Endothelial cell of umbilical vein (primary cell): ENCODE results near the gene SWI5. TPM values are rescaled to one million over a fixed set of nuclear protein-coding genes. Genes with fewer than 3 reads are reported as not detected.

Experiments used
- BruUV-seq: library from RNA; stranded (reverse); fragments of 400-500 nt; replicated peaks from 2 replicates; lab custom pipeline; 2021; lab: Mats Ljungman, UMichigan
- CTCF ChIA-PET: fragments of 300-600, 350-600 bp; sonication (Branson Sonifier 250); formaldehyde crosslinking; loops from one replicate; lab custom pipeline; 2021; ENCODE audit warnings: antibody characterized with exemption, inconsistent platforms; lab: Charles Lee
- POLR2A ChIA-PET: fragments of 300-600, 350-600 bp; sonication (Branson Sonifier 250); formaldehyde crosslinking; loops from one replicate; lab custom pipeline; 2021; ENCODE audit warnings: antibody characterized with exemption, inconsistent platforms; lab: Charles Lee
- DNase-seq: peaks from one replicate; pipeline ENCODE4 v3.0.0-alpha.2; 2011; ENCODE audit warnings: low read depth, low spot score
- FAIRE-seq: peaks from 2 replicates; lab custom pipeline; 2011; peaks lifted over from hg19 to GRCh38; lab: Jason Lieb, UNC
- H2AFZ ChIP-seq: 2 replicates; pipeline ENCODE4 v1.6.0; 2012; ENCODE audit warnings: low read depth, low read length, control low read depth, inconsistent platforms
- H3K27ac ChIP-seq: 2 replicates; pipeline ENCODE4 v1.5.1; 2011; ENCODE audit warnings: low read depth, mild to moderate bottlenecking, control low read depth, low read length, moderate library complexity; ENCODE audit not compliant: insufficient read depth
- H3K27me3 ChIP-seq, 2 experiments: 2 replicates each; pipeline versions ENCODE4 v1.6.0 to v1.6.1; 2011; ENCODE audit warnings: low read length in 2 of 2, mixed read lengths in 1 of 2; ENCODE audit not compliant: control insufficient read depth in 2 of 2, insufficient read depth in 2 of 2
- H3K36me3 ChIP-seq, 2 experiments: 2 replicates in 1 of 2; 3 replicates in 1 of 2; pipeline ENCODE4 v1.5.1; 2011; ENCODE audit warnings: low read length in 2 of 2, mild to moderate bottlenecking in 1 of 2, moderate library complexity in 1 of 2; ENCODE audit not compliant: control insufficient read depth in 2 of 2, insufficient read depth in 2 of 2; ENCODE audit errors: extremely low read depth in 1 of 2
- H3K4me1 ChIP-seq: 3 replicates; pipeline ENCODE4 v1.5.1; 2011; ENCODE audit warnings: mild to moderate bottlenecking, low read length; ENCODE audit not compliant: control insufficient read depth, insufficient read depth; ENCODE audit errors: extremely low read depth
- H3K4me2 ChIP-seq: 2 replicates; pipeline ENCODE4 v1.6.1; 2011; ENCODE audit warnings: low read length, control low read depth, mixed read lengths; ENCODE audit not compliant: insufficient read depth
- H3K4me3 ChIP-seq, 3 experiments: fragments of 200-600 bp in 1 of 3; sonication (generic), shearing (Covaris generic) in 1 of 3; replicated peaks in 1 of 3; 2 replicates each; pipeline ENCODE4 v1.5.1; 2011 to 2016; ENCODE audit warnings: control low read depth in 3 of 3, low read length in 3 of 3, mild to moderate bottlenecking in 2 of 3, inconsistent platforms in 1 of 3, low read depth in 1 of 3, moderate library complexity in 1 of 3; ENCODE audit not compliant: insufficient read depth in 1 of 3
- H3K79me2 ChIP-seq: 2 replicates; pipeline ENCODE4 v1.6.0; 2012; ENCODE audit warnings: low read length, inconsistent platforms; ENCODE audit not compliant: control insufficient read depth, insufficient read depth
- H3K9ac ChIP-seq: replicated peaks from 2 replicates; pipeline ENCODE3; 2011; ENCODE audit warnings: low read length, control low read depth; ENCODE audit not compliant: insufficient read depth; ENCODE audit errors: extremely low read depth
- H3K9me1 ChIP-seq: replicated peaks from 3 replicates; pipeline ENCODE4 v1.6.0; 2011; ENCODE audit warnings: mild to moderate bottlenecking, low read length; ENCODE audit not compliant: control insufficient read depth, insufficient read depth; ENCODE audit errors: extremely low read depth
- H3K9me3 ChIP-seq: replicated peaks from 2 replicates; pipeline ENCODE4 v1.5.1; 2012; ENCODE audit warnings: low read length, inconsistent platforms; ENCODE audit not compliant: control insufficient read depth, insufficient read depth
- H4K20me1 ChIP-seq: replicated peaks from 2 replicates; pipeline ENCODE3; 2011; ENCODE audit warnings: mild to moderate bottlenecking, low read length; ENCODE audit not compliant: control insufficient read depth, insufficient read depth; ENCODE audit errors: extremely low read depth
- EZH2 ChIP-seq: IDR thresholded peaks from 2 replicates; pipeline ENCODE4 v1.6.1; 2012; ENCODE audit warnings: borderline replicate concordance, low read depth, mild to moderate bottlenecking, moderate library complexity, low read length, inconsistent platforms; ENCODE audit not compliant: severe bottlenecking
- FOS ChIP-seq: IDR thresholded peaks from 2 replicates; pipeline ENCODE4 v1.6.1; 2011; ENCODE audit warnings: mild to moderate bottlenecking, low read length, moderate library complexity, borderline replicate concordance; ENCODE audit not compliant: insufficient read depth
- GATA2 ChIP-seq: IDR thresholded peaks from 2 replicates; pipeline ENCODE4 v1.7.0; 2011; ENCODE audit warnings: low read depth, mild to moderate bottlenecking, moderate library complexity, mixed read lengths, low read length; ENCODE audit not compliant: insufficient read length, insufficient read depth
- JUN ChIP-seq: IDR thresholded peaks from 2 replicates; pipeline ENCODE4 v1.6.1; 2011; ENCODE audit warnings: borderline replicate concordance, low read depth; ENCODE audit not compliant: insufficient read length, insufficient read depth
- MYC ChIP-seq: IDR thresholded peaks from one replicate; pipeline ENCODE4 v1.6.1; 2011; ENCODE audit warnings: mild to moderate bottlenecking, low read depth, low read length
- POLR2A ChIP-seq: IDR thresholded peaks from 2 replicates; pipeline ENCODE4 v1.6.1; 2012; ENCODE audit warnings: low read depth, mild to moderate bottlenecking, control low read depth, low read length
- POLR2AphosphoS5 ChIP-seq: IDR thresholded peaks from 2 replicates; pipeline ENCODE4 v1.6.1; 2012; ENCODE audit warnings: low read depth, mild to moderate bottlenecking, control low read depth, low read length, moderate library complexity; ENCODE audit not compliant: insufficient read depth
- dilution Hi-C: fragments of 300-500 bp; cut with MboI; formaldehyde crosslinking; loops from one replicate; pipeline ENCODE4 v1.15.0; 2019; ENCODE audit warnings: low sequenced_read_pairs; ENCODE audit not compliant: extremely low pct_ligation_motif_present
- intact Hi-C: fragments of 100-400 bp; cut with micrococcal nuclease; formaldehyde crosslinking; loops from one replicate; pipeline ENCODE4 v1.10.0; 2022
- polyA plus RNA-seq, 4 experiments: library from polyadenylated mRNA; depleted of rRNA in 3 of 4; stranded (reverse) in 3 of 4; unstranded in 1 of 4; fragments of >200 nt; gene quantifications; 2 replicates each; pipeline versions ENCODE4 v1.2.1 to v1.2.3, GENCODE V29; 2011 to 2012; ENCODE audit warnings: missing spikeins in 1 of 4
- total RNA-seq: library from RNA; stranded (reverse); gene quantifications from 2 replicates; pipeline ENCODE4 v1.2.3, GENCODE V29; 2021
- TF ChIP-seq, protein P1 (sequence below), 2 donors: IDR thresholded peaks; 1 replicate in 1 of 2; 2 replicates in 1 of 2; pipeline ENCODE4 v1.5.1; 2011; ENCODE audit warnings: low read length in 2 of 2, mild to moderate bottlenecking in 2 of 2, moderate library complexity in 2 of 2, control low read depth in 1 of 2, inconsistent platforms in 1 of 2, low read depth in 1 of 2; ENCODE audit not compliant: insufficient read depth in 1 of 2; ENCODE audit errors: extremely low read depth in 1 of 2
- TF ChIP-seq, protein P2 (sequence below): IDR thresholded peaks from 2 replicates; pipeline ENCODE4 v1.6.1; 2011; ENCODE audit not compliant: insufficient read depth, insufficient read length

Gene SWI5
- total and polyA plus RNA-seq, 2 donors (not counting 3 experiments of a cell fraction or from before 2014, with no cell fraction given), result 21.2 to 58.0 TPM

DNA sequence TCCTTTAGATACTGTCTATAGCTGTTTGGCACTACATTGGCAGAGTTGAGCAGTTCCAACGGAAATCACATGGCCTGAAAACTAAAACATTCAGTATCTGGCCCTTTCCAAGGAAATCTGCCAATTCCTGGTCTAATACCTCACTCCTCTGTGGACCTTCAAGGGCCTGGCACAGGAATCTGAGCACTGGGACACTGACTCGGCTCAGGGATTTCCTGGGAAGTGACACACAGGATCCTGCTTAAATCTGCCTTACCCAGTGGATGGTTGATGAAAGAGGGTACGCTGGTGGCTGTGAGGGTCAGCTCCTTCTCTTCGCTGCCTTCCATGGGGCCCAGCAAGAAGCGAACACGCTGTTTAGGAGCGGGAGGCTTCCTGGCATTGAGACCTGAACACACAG, 45.3 kb downstream of the SWI5 start:
- ChIA-PET CTCF (interaction anchor here (0.8 kb wide), 1 partner anchor 20 kb away, joined by 3 read pairs; no protein-coding TSS in a partner anchor), POLR2A (no interaction called here)
- no peak overlapping the region for H2AFZ ChIP-seq
- H3K4me1 ChIP-seq, result peaks cover 15% of the 10 kb centered on the region
- peak overlapping the region; percentile 12 for H3K9ac ChIP-seq
- H3K4me2 ChIP-seq, result peak overlapping the region; percentile 78
- no peaks in the 10 kb centered on the region for H3K9me3 ChIP-seq
- BruUV-seq, result no TSS peak
- no peaks in the 10 kb centered on the region for H3K27me3 ChIP-seq
- H3K79me2 ChIP-seq, result peaks cover 25% of the 10 kb centered on the region
- peak overlapping the region in 2 of 3 experiments; percentile 83 to 92 for H3K4me3 ChIP-seq
- dilution Hi-C loops, result no loop called here
- FAIRE-seq (no peak), DNase-seq (no peak)
- no peaks in the 10 kb centered on the region for H3K9me1 ChIP-seq
- no peaks in the 10 kb centered on the region for H4K20me1 ChIP-seq
- H3K27ac ChIP-seq, result no peak overlapping the region
- intact Hi-C loops, result no loop called here
- peaks cover 7 to 16% of the 10 kb centered on the region in 2 experiments for H3K36me3 ChIP-seq
- TF ChIP-seq GATA2, result no peak
- TF ChIP-seq FOS, result no peak
- TF ChIP-seq, protein P1, sequence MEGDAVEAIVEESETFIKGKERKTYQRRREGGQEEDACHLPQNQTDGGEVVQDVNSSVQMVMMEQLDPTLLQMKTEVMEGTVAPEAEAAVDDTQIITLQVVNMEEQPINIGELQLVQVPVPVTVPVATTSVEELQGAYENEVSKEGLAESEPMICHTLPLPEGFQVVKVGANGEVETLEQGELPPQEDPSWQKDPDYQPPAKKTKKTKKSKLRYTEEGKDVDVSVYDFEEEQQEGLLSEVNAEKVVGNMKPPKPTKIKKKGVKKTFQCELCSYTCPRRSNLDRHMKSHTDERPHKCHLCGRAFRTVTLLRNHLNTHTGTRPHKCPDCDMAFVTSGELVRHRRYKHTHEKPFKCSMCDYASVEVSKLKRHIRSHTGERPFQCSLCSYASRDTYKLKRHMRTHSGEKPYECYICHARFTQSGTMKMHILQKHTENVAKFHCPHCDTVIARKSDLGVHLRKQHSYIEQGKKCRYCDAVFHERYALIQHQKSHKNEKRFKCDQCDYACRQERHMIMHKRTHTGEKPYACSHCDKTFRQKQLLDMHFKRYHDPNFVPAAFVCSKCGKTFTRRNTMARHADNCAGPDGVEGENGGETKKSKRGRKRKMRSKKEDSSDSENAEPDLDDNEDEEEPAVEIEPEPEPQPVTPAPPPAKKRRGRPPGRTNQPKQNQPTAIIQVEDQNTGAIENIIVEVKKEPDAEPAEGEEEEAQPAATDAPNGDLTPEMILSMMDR (IDR thresholded peaks at IDR 0.05; ENCODE audit: extremely low read depth in 1 of 2, insufficient read depth in 1 of 2, low read depth in 1 of 2, low read length in 2 of 2), result no peak
- TF ChIP-seq POLR2A, result no peak
- TF ChIP-seq JUN, result no peak
- TF ChIP-seq POLR2AphosphoS5, result no peak
- TF ChIP-seq, protein P2, sequence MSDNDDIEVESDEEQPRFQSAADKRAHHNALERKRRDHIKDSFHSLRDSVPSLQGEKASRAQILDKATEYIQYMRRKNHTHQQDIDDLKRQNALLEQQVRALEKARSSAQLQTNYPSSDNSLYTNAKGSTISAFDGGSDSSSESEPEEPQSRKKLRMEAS, result no peak
- no peak for TF ChIP-seq EZH2
- no peak for TF ChIP-seq MYC
